Measurements from ENCODE around the gene ASPSCR1. TPM values are rescaled to one million over a fixed set of nuclear protein-coding genes. Genes with fewer than 3 reads are reported as not detected.

The ASPSCR1 gene
- total and polyA plus RNA-seq, 9 of the 15 experiments (the other 6 are each of a cell fraction or from before 2014, with no cell fraction given), result 0.90 to 36.9 (median 11.6) TPM

DNA sequence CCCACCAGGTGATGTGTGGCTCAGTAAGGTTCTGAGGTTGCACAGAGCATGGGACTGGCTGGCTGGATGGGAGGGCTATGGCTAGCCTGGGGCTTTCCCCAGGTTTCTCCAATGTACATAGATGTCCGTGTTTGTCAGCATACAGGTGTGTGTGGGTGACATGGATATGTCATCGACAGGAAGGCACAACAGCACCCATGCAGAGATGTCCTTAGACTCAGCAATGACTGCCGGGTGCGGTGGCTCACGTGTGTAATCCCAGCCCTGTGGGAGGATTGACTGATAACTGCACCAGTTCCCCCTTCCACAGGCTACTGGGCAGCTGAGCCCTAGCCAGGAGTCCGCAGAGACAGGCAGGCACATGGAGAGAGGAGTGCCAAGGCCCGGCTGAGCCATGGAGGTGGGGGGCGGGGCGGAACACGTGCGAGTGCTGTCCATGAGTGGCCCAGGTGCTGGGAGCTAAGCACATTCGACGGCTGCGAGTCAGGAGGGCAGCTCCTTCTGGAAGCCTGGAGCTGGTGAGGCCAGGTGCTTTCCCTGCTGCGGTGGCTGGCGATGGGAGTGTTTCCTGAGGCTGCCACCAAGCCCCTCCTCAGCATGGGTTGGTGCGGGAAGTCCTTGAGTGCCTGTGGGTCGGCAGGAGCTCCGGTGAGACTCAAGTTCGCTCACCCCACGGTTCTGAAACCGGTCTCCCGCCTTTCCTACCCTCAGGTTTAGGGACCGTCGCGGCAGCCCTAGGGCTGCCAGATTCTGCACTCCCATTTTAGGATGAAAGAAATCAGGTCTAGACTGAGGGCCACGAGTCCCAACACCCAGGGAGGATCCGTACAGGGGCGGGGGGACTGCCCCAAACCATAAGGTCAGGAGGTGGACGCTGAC, 858 bp upstream of the ASPSCR1 start (continued):
- TF ChIP-seq MAFF (IDR thresholded peaks at IDR 0.05; ENCODE audit: low read length) (no peak), ZNF583 (CRISPR knock-in tag; IDR thresholded peaks at IDR 0.05) (peak; percentile 29; the same call in 1 of the 2 replicates), SIN3B (IDR thresholded peaks at IDR 0.05; ENCODE audit: low read depth) (no peak), CLOCK (CRISPR knock-in tag; IDR thresholded peaks at IDR 0.05; ENCODE audit: borderline replicate concordance) (no peak), MIER1 (IDR thresholded peaks at IDR 0.05; ENCODE audit: low read depth) (no peak), ZFP91 (CRISPR knock-in tag; IDR thresholded peaks at IDR 0.05) (0 out of 2 replicates have a peak, but pooled peaks have one; percentile 34), SMC3 (conservative IDR thresholded peaks at IDR 0.05; ENCODE audit: insufficient read depth, low read depth, low read length) (no peak), CREM (IDR thresholded peaks at IDR 0.05; ENCODE audit: low read depth) (0 out of 2 replicates have a peak, but pooled peaks have one; percentile 11), IRF2 (CRISPR knock-in tag; IDR thresholded peaks at IDR 0.05) (no peak), ZNF23 (CRISPR knock-in tag; IDR thresholded peaks at IDR 0.05) (no peak), NFE2 (IDR thresholded peaks at IDR 0.05; ENCODE audit: low read depth) (no peak), KLF16 (IDR thresholded peaks at IDR 0.05) (no peak), TEAD2 (tag; IDR thresholded peaks at IDR 0.05) (no peak), SRSF3 (IDR thresholded peaks at IDR 0.05; ENCODE audit: insufficient read depth, low read length) (0 out of 2 replicates have a peak, but pooled peaks have one; percentile 38), HDAC1 (IDR thresholded peaks at IDR 0.05) (peak in 1 of 2 experiments; percentile 61; a peak in 2 of 4 replicates), ZKSCAN1 (IDR thresholded peaks at IDR 0.05; ENCODE audit: low read depth, low read length) (no peak), NCOA1 (IDR thresholded peaks at IDR 0.05; ENCODE audit: low read depth) (no peak), TCF7 (IDR thresholded peaks at IDR 0.05; ENCODE audit: borderline replicate concordance) (no peak)
- TF ChIP-seq, protein P1, sequence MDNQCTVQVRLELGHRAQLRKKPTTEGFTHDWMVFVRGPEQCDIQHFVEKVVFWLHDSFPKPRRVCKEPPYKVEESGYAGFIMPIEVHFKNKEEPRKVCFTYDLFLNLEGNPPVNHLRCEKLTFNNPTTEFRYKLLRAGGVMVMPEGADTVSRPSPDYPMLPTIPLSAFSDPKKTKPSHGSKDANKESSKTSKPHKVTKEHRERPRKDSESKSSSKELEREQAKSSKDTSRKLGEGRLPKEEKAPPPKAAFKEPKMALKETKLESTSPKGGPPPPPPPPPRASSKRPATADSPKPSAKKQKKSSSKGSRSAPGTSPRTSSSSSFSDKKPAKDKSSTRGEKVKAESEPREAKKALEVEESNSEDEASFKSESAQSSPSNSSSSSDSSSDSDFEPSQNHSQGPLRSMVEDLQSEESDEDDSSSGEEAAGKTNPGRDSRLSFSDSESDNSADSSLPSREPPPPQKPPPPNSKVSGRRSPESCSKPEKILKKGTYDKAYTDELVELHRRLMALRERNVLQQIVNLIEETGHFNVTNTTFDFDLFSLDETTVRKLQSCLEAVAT (IDR thresholded peaks at IDR 0.05), result no peak
- TF ChIP-seq, protein P2, sequence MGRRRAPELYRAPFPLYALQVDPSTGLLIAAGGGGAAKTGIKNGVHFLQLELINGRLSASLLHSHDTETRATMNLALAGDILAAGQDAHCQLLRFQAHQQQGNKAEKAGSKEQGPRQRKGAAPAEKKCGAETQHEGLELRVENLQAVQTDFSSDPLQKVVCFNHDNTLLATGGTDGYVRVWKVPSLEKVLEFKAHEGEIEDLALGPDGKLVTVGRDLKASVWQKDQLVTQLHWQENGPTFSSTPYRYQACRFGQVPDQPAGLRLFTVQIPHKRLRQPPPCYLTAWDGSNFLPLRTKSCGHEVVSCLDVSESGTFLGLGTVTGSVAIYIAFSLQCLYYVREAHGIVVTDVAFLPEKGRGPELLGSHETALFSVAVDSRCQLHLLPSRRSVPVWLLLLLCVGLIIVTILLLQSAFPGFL (CRISPR knock-in tag; IDR thresholded peaks at IDR 0.05), result 0 out of 2 replicates have a peak, but pooled peaks have one; percentile 79
- TF ChIP-seq, protein P3, sequence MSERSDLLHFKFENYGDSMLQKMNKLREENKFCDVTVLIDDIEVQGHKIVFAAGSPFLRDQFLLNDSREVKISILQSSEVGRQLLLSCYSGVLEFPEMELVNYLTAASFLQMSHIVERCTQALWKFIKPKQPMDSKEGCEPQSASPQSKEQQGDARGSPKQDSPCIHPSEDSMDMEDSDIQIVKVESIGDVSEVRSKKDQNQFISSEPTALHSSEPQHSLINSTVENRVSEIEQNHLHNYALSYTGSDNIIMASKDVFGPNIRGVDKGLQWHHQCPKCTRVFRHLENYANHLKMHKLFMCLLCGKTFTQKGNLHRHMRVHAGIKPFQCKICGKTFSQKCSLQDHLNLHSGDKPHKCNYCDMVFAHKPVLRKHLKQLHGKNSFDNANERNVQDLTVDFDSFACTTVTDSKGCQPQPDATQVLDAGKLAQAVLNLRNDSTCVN (CRISPR knock-in tag; IDR thresholded peaks at IDR 0.05), result peak; percentile 84; the same call in 1 of the 2 replicates

All from K562 (cell line).